Thyroid gland (tissue), 4 donors: Measurements from ENCODE around the gene CDK5RAP2.
"Not testable (repeated sequence)": the region's sequence is repeated elsewhere in the genome, so short reads cannot be mapped to it uniquely, and the experiment has no call there.

ENCODE experiments used
- CTCF ChIP-seq, 6 experiments: fragments of 200-600 bp in 3 of 6; fragments of 450-650 bp in 3 of 6; sonication (generic) in 3 of 6; IDR thresholded peaks; one replicate each; pipeline ENCODE4 v1.5.1; 2016 to 2019; ENCODE audit warnings: antibody characterized with exemption in 6 of 6, mild to moderate bottlenecking in 2 of 6, inconsistent platforms in 1 of 6, moderate library complexity in 1 of 6
- POLR2A ChIP-seq, 2 donors: fragments of 450-650 bp; IDR thresholded peaks; one replicate each; pipeline ENCODE4 v1.6.1; 2017; ENCODE audit warnings: antibody characterized with exemption in 2 of 2, mild to moderate bottlenecking in 2 of 2, moderate library complexity in 1 of 2

- not testable (repeated sequence) for TF ChIP-seq POLR2A, CTCF (IDR thresholded peaks at IDR 0.05)
These were observed 64.5 kb downstream of the CDK5RAP2 start for GRCh38 chr9:120515481-120515880.
